ENCODE results near the gene CDCA8. TPM values are rescaled to one million over a fixed set of nuclear protein-coding genes. Genes with fewer than 3 reads are reported as not detected.

Gene CDCA8
- 14.9 and 28.2 TPM in 2 replicates for polyA plus RNA-seq (2011; rRNA removed)
- polyA minus RNA-seq (2011; rRNA and poly(A)+ RNA removed): 18.5 and 20.5 TPM in 2 replicates

GRCh38 chr1:37692078-37692833 is at the start of gene CDCA8:
Gene CDCA8 (plus strand): TSS chr1:37692516. CDS start chr1:37692691, 175 bp downstream.
- CTCF ChIA-PET: interaction anchor here (0.7 to 18.5 kb wide), 10 partner anchors 8 to 221 kb away, joined by 3 to 214 read pairs (median 4); partner anchors contain the start of genes DNALI1, MEAF6 and YRDC
- H3K36me3 ChIP-seq (ENCODE audit: control insufficient read depth, insufficient read depth, low read length): peaks cover 1% of the 10 kb centered on the region; the same call in 1 of the 2 replicates
- H3K4me3 ChIP-seq (ENCODE audit: low read depth, low read length): peak within 1 kb of the TSS; percentile 82
- DNase-seq (ENCODE audit: low read depth): peak; percentile 93
- TF ChIP-seq, protein P1, sequence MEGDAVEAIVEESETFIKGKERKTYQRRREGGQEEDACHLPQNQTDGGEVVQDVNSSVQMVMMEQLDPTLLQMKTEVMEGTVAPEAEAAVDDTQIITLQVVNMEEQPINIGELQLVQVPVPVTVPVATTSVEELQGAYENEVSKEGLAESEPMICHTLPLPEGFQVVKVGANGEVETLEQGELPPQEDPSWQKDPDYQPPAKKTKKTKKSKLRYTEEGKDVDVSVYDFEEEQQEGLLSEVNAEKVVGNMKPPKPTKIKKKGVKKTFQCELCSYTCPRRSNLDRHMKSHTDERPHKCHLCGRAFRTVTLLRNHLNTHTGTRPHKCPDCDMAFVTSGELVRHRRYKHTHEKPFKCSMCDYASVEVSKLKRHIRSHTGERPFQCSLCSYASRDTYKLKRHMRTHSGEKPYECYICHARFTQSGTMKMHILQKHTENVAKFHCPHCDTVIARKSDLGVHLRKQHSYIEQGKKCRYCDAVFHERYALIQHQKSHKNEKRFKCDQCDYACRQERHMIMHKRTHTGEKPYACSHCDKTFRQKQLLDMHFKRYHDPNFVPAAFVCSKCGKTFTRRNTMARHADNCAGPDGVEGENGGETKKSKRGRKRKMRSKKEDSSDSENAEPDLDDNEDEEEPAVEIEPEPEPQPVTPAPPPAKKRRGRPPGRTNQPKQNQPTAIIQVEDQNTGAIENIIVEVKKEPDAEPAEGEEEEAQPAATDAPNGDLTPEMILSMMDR (IDR thresholded peaks at IDR 0.05; ENCODE audit: insufficient read depth, low read depth, low read length): peak; percentile 88
- POLR2A ChIA-PET: no interaction called here
- H3K27me3 ChIP-seq (ENCODE audit: control insufficient read depth, insufficient read depth, low read length): no peaks in the 10 kb centered on the region

DNA sequence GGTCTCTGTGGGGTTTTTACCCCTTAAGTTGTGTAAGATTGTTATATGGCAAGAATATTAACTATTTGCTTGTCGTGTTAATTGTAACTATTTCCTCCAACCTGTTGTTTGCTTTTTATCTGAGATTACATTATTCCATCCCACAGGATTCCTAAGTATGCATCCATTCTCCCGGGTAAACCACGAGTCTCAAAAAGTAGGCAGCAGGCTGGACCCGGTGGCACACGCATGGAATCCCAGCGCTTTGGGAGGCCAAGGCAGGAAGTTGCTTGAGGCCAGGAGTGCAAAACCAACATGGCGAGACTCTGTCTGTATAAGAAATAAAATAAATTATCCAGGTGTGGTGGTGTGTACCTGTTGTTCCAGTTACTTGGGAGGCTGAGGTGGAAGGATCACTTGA is 45.0 kb upstream of the CDCA8 start:
- no peak overlapping the region for H3K4me3 ChIP-seq (ENCODE audit: low read depth, low read length)
- POLR2A ChIA-PET: no interaction called here
- 0 out of 2 replicates have a peak, but pooled peaks cover 3% of the 10 kb centered on the region for H3K27me3 ChIP-seq (ENCODE audit: control insufficient read depth, insufficient read depth, low read length)
- CTCF ChIA-PET: no interaction called here
- TF ChIP-seq, protein P1 (IDR thresholded peaks at IDR 0.05; ENCODE audit: insufficient read depth, low read depth, low read length): no peak
- no peak for DNase-seq (ENCODE audit: low read depth)
- H3K36me3 ChIP-seq (ENCODE audit: control insufficient read depth, insufficient read depth, low read length): no peaks in the 10 kb centered on the region

- H3K27me3 ChIP-seq (ENCODE audit: control insufficient read depth, insufficient read depth, low read length): no peaks in the 10 kb centered on the region
- H3K36me3 ChIP-seq (ENCODE audit: control insufficient read depth, insufficient read depth, low read length): no peaks in the 10 kb centered on the region
- POLR2A ChIA-PET: no interaction called here
- no peak overlapping the region for H3K4me3 ChIP-seq (ENCODE audit: low read depth, low read length)
- CTCF ChIA-PET: no interaction called here
- TF ChIP-seq, protein P1 (IDR thresholded peaks at IDR 0.05; ENCODE audit: insufficient read depth, low read depth, low read length): no peak
- no peak for DNase-seq (ENCODE audit: low read depth)
Observed at GRCh38 chr1:37650173-37650572, 42.1 kb upstream of the CDCA8 start.

GRCh38 chr1:37650721-37651120 is 41.6 kb upstream of the CDCA8 start:
- TF ChIP-seq, protein P1 (IDR thresholded peaks at IDR 0.05; ENCODE audit: insufficient read depth, low read depth, low read length): no peak
- Histone ChIP-seq H3K36me3 (ENCODE audit: control insufficient read depth, insufficient read depth, low read length) (no peaks in the 10 kb centered on the region), H3K4me3 (ENCODE audit: low read depth, low read length) (no peak overlapping the region), H3K27me3 (ENCODE audit: control insufficient read depth, insufficient read depth, low read length) (no peaks in the 10 kb centered on the region)
- DNase-seq (ENCODE audit: low read depth): no peak
- CTCF ChIA-PET: no interaction called here
- POLR2A ChIA-PET: no interaction called here

DNA sequence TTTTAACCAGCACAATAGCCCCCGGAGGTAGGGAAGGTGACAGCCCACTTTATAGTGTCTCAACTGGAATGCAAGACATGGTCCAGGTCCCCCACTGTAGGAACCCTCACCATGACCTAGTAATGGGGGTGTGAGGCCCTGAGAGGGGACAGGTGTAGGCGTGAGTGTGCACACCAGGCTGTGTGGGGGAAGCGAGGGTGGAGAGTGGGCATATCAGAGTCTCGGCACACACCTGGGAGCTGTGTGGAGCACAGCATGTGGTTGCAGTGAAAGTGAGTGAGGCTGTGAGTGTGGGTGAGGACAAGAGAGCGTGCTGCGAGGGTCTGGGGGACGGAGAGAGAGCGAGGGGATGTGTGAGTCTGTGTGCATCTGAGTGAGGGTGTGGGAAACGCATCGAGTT is 40.5 kb upstream of the CDCA8 start:
- ChIA-PET POLR2A (no interaction called here), CTCF (interaction anchor here (2.2 kb wide), 1 partner anchor 49 kb away, joined by 6 read pairs; no protein-coding TSS in a partner anchor)
- no peak for DNase-seq (ENCODE audit: low read depth)
- H3K36me3 ChIP-seq (ENCODE audit: control insufficient read depth, insufficient read depth, low read length): no peaks in the 10 kb centered on the region
- TF ChIP-seq, protein P1 (IDR thresholded peaks at IDR 0.05; ENCODE audit: insufficient read depth, low read depth, low read length): no peak
- H3K27me3 ChIP-seq (ENCODE audit: control insufficient read depth, insufficient read depth, low read length): no peaks in the 10 kb centered on the region
- H3K4me3 ChIP-seq (ENCODE audit: low read depth, low read length): no peak overlapping the region

Data from BJ (cell line).